ENCODE measurements around the gene OR9Q1.

OR9Q1 gene

GRCh38 chr11:58023435-58023931, at the start of gene OR9Q1:
TSS of gene OR9Q1 (plus strand) at chr11:58023881. CDS start at chr11:58179445, 155,564 bp downstream.
- H2AFZ ChIP-seq (ENCODE audit: low read depth, low read length), result no peak within 1 kb of the TSS
- TF ChIP-seq EZH2 (IDR thresholded peaks at IDR 0.05; ENCODE audit: borderline replicate concordance, low read depth, low read length, severe bottlenecking), result no peak
- TF ChIP-seq CTCF (IDR thresholded peaks at IDR 0.05; ENCODE audit: borderline replicate concordance, extremely low read depth, low read length, poor library complexity, severe bottlenecking), result no peak
- no peaks in the 10 kb centered on the region for H3K36me3 ChIP-seq (ENCODE audit: insufficient read depth, low read length)
- H4K20me1 ChIP-seq (ENCODE audit: insufficient read depth, low read length), result no peaks in the 10 kb centered on the region
- H3K79me2 ChIP-seq (ENCODE audit: insufficient read depth, low read length), result no peaks in the 10 kb centered on the region
- H3K9ac ChIP-seq (ENCODE audit: low read depth, low read length), result no peak within 1 kb of the TSS
- no peaks in the 10 kb centered on the region for H3K9me3 ChIP-seq (ENCODE audit: insufficient read depth, low read length, severe bottlenecking)
- no peak within 1 kb of the TSS for H3K27ac ChIP-seq (ENCODE audit: low read length)
- no peak within 1 kb of the TSS for H3K4me3 ChIP-seq (ENCODE audit: low read depth in 1 of 2, low read length in 2 of 2)
- ATAC-seq (ENCODE audit: insufficient read depth, low read depth), result no peak
- H3K27me3 ChIP-seq (ENCODE audit: insufficient read depth, low read length, poor library complexity), result peaks cover 3% of the 10 kb centered on the region
- DNase-seq, result no peak
- no peak within 1 kb of the TSS for H3K4me2 ChIP-seq (ENCODE audit: insufficient read depth, low read length)
- no peaks in the 10 kb centered on the region for H3K4me1 ChIP-seq (ENCODE audit: insufficient read depth, low read length)

GRCh38 chr11:57974132-57974531, 49.5 kb upstream of the OR9Q1 start:
- Histone ChIP-seq H3K27me3 (ENCODE audit: insufficient read depth, low read length, poor library complexity) (no peaks in the 10 kb centered on the region), H3K79me2 (ENCODE audit: insufficient read depth, low read length) (no peaks in the 10 kb centered on the region), H3K4me1 (ENCODE audit: insufficient read depth, low read length) (no peaks in the 10 kb centered on the region), H4K20me1 (ENCODE audit: insufficient read depth, low read length) (no peaks in the 10 kb centered on the region), H3K36me3 (ENCODE audit: insufficient read depth, low read length) (no peaks in the 10 kb centered on the region), H3K9me3 (ENCODE audit: insufficient read depth, low read length, severe bottlenecking) (no peaks in the 10 kb centered on the region), H3K27ac (ENCODE audit: low read length) (no peak overlapping the region), H3K9ac (ENCODE audit: low read depth, low read length) (no peak overlapping the region), H2AFZ (ENCODE audit: low read depth, low read length) (no peak overlapping the region), H3K4me3 (ENCODE audit: low read depth in 1 of 2, low read length in 2 of 2) (no peak overlapping the region), H3K4me2 (ENCODE audit: insufficient read depth, low read length) (no peak overlapping the region)
- DNase-seq (no peak), ATAC-seq (ENCODE audit: insufficient read depth, low read depth) (no peak)
- TF ChIP-seq EZH2 (IDR thresholded peaks at IDR 0.05; ENCODE audit: borderline replicate concordance, low read depth, low read length, severe bottlenecking), result no peak
- TF ChIP-seq CTCF (IDR thresholded peaks at IDR 0.05; ENCODE audit: borderline replicate concordance, extremely low read depth, low read length, poor library complexity, severe bottlenecking), result no peak

GRCh38 chr11:57974848-57975601, 48.7 kb upstream of the OR9Q1 start:
- Histone ChIP-seq H3K36me3 (ENCODE audit: insufficient read depth, low read length) (no peaks in the 10 kb centered on the region), H3K4me3 (ENCODE audit: low read depth in 1 of 2, low read length in 2 of 2) (no peak overlapping the region), H4K20me1 (ENCODE audit: insufficient read depth, low read length) (no peaks in the 10 kb centered on the region), H3K27ac (ENCODE audit: low read length) (no peak overlapping the region), H3K79me2 (ENCODE audit: insufficient read depth, low read length) (no peaks in the 10 kb centered on the region), H3K9me3 (ENCODE audit: insufficient read depth, low read length, severe bottlenecking) (no peaks in the 10 kb centered on the region), H3K4me2 (ENCODE audit: insufficient read depth, low read length) (no peak overlapping the region), H2AFZ (ENCODE audit: low read depth, low read length) (no peak overlapping the region), H3K27me3 (ENCODE audit: insufficient read depth, low read length, poor library complexity) (peaks cover 3% of the 10 kb centered on the region), H3K4me1 (ENCODE audit: insufficient read depth, low read length) (no peaks in the 10 kb centered on the region), H3K9ac (ENCODE audit: low read depth, low read length) (no peak overlapping the region)
- TF ChIP-seq CTCF (IDR thresholded peaks at IDR 0.05; ENCODE audit: borderline replicate concordance, extremely low read depth, low read length, poor library complexity, severe bottlenecking), result no peak
- no peak for TF ChIP-seq EZH2 (IDR thresholded peaks at IDR 0.05; ENCODE audit: borderline replicate concordance, low read depth, low read length, severe bottlenecking)
- ATAC-seq (ENCODE audit: insufficient read depth, low read depth) (no peak), DNase-seq (no peak)

All from DND-41 (cell line).